Calu3 (cell line): ENCODE results near the gene CENPS. TPM values are rescaled to one million over a fixed set of nuclear protein-coding genes. Genes with fewer than 3 reads are reported as not detected.
"Not testable (repeated sequence)": the region's sequence is repeated elsewhere in the genome, so short reads cannot be mapped to it uniquely, and the experiment has no call there.

Experiments used
- BruUV-seq: library from RNA; stranded (reverse); fragments of 400-500 nt; replicated peaks from 2 replicates; lab custom pipeline; 2021; lab: Mats Ljungman, UMichigan
- CTCF ChIA-PET: fragments of 300-600 bp; sonication (Branson Sonifier 250); formaldehyde crosslinking; loops from one replicate; lab custom pipeline; 2022; ENCODE audit warnings: antibody characterized with exemption; lab: Charles Lee
- DNase-seq: peaks from one replicate; pipeline ENCODE4 v3.0.0; 2022
- H3K27ac Mint-ChIP-seq: one replicate; pipeline ENCODE4 v1.8.0; 2022; ENCODE audit warnings: mixed read lengths; ENCODE audit not compliant: unreplicated experiment
- H3K27me3 Mint-ChIP-seq: one replicate; pipeline ENCODE4 v1.8.0; 2022; ENCODE audit warnings: mixed read lengths; ENCODE audit not compliant: unreplicated experiment
- H3K36me3 Mint-ChIP-seq: one replicate; pipeline ENCODE4 v1.8.0; 2022; ENCODE audit warnings: mild to moderate bottlenecking, moderate library complexity, mixed read lengths; ENCODE audit not compliant: insufficient read depth, unreplicated experiment
- H3K4me1 Mint-ChIP-seq: one replicate; pipeline ENCODE4 v1.8.0; 2022; ENCODE audit warnings: mild to moderate bottlenecking, low read depth, mixed read lengths; ENCODE audit not compliant: unreplicated experiment
- H3K4me3 Mint-ChIP-seq: one replicate; pipeline ENCODE4 v1.8.0; 2022; ENCODE audit warnings: mild to moderate bottlenecking, low read depth, moderate library complexity, mixed read lengths; ENCODE audit not compliant: unreplicated experiment
- H3K9me3 Mint-ChIP-seq: one replicate; pipeline ENCODE4 v1.8.0; 2022; ENCODE audit warnings: low read depth, mixed read lengths; ENCODE audit not compliant: unreplicated experiment
- intact Hi-C: fragments of 100-400 bp; cut with micrococcal nuclease; formaldehyde crosslinking; loops from one replicate; pipeline ENCODE4 v1.10.0; 2022; ENCODE audit not compliant: unreplicated experiment
- total RNA-seq: library from RNA; stranded (reverse); gene quantifications from 2 replicates; pipeline ENCODE4 v1.2.3, GENCODE V29; 2022
- TF ChIP-seq, protein P1 (sequence below): fragments of 200-600 bp; IDR thresholded peaks from one replicate; pipeline ENCODE4 v1.8.0; 2022; ENCODE audit warnings: antibody characterized with exemption; ENCODE audit not compliant: unreplicated experiment

The CENPS gene
- total RNA-seq, 1 experiment from 2014 or later: 18.0 TPM

DNA sequence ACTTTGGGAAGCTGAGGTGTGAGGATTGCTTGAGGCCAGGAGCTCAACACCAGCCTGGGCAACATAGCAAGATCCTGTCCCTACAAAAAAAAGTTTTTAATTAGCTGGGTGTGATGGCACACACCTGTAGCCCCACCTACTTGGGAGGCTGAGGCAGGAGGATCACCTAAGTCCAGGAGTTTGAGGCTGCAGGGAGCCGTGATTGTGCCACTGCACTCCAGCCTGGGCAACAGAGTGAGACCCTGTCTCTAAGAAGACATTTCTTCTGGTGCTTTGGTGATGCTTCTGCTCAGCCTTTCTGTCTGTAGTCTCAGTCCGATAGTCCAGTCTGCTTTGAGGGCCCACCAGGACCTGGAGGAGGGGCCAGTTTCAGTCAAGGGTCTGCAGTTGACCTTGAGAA, 23.0 kb upstream of the CENPS start:
- BruUV-seq: no TSS peak
- H3K36me3 Mint-ChIP-seq: peaks cover 32% of the 10 kb centered on the region
- CTCF ChIA-PET: interaction anchor here (1.5 kb wide), 1 partner anchor 8 kb away, joined by 3 read pairs; the partner anchor contains the start of gene PGD

DNA sequence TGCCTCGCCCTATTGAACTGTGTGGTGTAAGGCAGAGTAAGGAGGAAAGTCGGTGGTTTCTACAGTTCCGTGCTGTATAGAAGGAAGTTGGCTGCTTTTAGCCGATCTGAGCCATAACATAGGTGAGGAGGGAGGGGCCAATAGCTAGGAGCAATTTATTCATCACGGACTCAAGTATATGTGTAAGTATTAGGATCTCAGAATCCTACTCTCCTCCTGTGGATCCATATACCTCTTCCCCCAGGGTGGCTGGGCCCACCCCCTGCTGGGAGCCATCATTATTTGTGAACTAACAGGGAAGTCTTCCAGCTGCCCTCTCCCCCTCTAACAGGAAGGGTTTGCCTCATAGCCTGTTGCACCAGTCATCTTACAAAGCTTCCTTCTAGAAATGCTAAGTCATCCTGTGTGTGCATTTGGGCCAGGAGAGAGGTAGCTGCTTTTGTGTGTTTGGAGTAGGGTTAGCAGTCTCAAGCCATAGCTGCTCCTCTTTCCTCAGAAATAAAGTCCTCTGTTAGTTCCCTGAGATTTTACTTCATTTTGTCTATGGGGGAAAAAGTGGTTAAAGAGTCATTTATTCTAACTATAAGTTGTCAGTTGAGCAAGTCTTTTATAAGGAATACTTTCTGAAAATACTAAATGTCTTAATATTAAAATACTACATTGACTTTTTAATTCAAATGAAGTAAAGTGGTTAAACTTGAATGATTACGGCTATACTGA, 14.9 kb upstream of the CENPS start:
- CTCF ChIA-PET: no interaction called here
- TF ChIP-seq, protein P1, sequence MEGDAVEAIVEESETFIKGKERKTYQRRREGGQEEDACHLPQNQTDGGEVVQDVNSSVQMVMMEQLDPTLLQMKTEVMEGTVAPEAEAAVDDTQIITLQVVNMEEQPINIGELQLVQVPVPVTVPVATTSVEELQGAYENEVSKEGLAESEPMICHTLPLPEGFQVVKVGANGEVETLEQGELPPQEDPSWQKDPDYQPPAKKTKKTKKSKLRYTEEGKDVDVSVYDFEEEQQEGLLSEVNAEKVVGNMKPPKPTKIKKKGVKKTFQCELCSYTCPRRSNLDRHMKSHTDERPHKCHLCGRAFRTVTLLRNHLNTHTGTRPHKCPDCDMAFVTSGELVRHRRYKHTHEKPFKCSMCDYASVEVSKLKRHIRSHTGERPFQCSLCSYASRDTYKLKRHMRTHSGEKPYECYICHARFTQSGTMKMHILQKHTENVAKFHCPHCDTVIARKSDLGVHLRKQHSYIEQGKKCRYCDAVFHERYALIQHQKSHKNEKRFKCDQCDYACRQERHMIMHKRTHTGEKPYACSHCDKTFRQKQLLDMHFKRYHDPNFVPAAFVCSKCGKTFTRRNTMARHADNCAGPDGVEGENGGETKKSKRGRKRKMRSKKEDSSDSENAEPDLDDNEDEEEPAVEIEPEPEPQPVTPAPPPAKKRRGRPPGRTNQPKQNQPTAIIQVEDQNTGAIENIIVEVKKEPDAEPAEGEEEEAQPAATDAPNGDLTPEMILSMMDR: no peak
- no peaks in the 10 kb centered on the region for H3K4me1 Mint-ChIP-seq
- H3K4me3 Mint-ChIP-seq: peak overlapping the region; percentile 32
- peak; percentile 50 for DNase-seq
- intact Hi-C loops: no loop called here
- H3K36me3 Mint-ChIP-seq: peaks cover 55% of the 10 kb centered on the region
- BruUV-seq: no TSS peak
- no peaks in the 10 kb centered on the region for H3K9me3 Mint-ChIP-seq
- no peaks in the 10 kb centered on the region for H3K27me3 Mint-ChIP-seq
- H3K27ac Mint-ChIP-seq: peak overlapping the region; percentile 96

More for the DNA sequence above, 23.0 kb upstream of the CENPS start:
- Mint-ChIP-seq H3K4me1 (no peaks in the 10 kb centered on the region), H3K27me3 (no peaks in the 10 kb centered on the region), H3K27ac (no peak overlapping the region), H3K4me3 (no peak overlapping the region), H3K9me3 (no peaks in the 10 kb centered on the region)
- intact Hi-C loops: no loop called here
- TF ChIP-seq, protein P1: no peak
- DNase-seq: no peak

DNA sequence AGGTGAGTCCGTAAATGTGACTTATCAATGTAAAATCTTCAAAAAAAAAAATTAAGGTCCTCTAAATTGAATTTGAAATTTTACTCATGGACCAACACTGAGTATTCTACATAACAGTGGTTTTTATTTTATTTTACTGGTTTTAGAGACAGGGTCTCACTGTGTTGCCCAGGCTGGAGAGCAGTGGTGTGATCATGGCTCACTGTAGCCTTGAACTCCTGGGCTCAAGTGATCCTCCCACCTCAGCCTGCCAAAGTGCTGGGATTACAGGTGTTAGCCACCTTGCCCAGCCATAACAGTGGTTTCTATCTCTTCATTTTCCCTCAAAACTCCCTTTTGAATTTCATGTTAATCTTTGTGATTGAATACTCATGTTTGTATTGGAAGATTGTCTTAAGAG, 14.3 kb upstream of the CENPS start:
- TSS peak; percentile 38 for BruUV-seq

DNA sequence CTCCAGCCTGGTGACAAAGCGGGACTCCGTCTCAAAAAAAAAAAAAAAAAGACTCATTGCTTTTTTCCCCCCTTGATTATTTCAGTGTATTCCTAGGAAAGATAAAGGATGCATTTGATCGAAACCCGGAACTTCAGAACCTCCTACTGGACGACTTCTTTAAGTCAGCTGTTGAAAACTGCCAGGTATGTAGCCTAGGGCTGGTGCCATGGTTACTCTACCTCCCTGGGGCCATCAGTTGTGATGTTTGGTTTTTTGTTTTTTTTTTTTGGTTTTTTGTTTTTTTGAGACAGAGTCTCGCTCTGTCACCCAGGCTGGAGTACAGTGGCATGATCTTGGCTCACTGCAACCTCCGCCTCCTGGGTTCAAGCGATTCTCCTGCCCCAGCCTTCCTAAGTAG, 11.5 kb upstream of the CENPS start:
- H3K4me3 Mint-ChIP-seq, intact Hi-C loops, DNase-seq, H3K9me3 Mint-ChIP-seq, H3K27me3 Mint-ChIP-seq, H3K27ac Mint-ChIP-seq, H3K4me1 Mint-ChIP-seq, BruUV-seq: not testable (repeated sequence)
- H3K36me3 Mint-ChIP-seq: peaks cover 64% of the 10 kb centered on the region
- CTCF ChIA-PET: interaction anchor here (0.7 to 1.0 kb wide), 2 partner anchors 9 to 152 kb away, joined by 3 read pairs; no protein-coding TSS in a partner anchor

More for the DNA sequence above, 14.3 kb upstream of the CENPS start:
- Mint-ChIP-seq H3K27ac (peak overlapping the region; percentile 52), H3K36me3 (peaks cover 59% of the 10 kb centered on the region)
- H3K4me3 Mint-ChIP-seq, H3K4me1 Mint-ChIP-seq, DNase-seq, intact Hi-C loops, CTCF ChIA-PET, H3K9me3 Mint-ChIP-seq, H3K27me3 Mint-ChIP-seq: not testable (repeated sequence)

DNA sequence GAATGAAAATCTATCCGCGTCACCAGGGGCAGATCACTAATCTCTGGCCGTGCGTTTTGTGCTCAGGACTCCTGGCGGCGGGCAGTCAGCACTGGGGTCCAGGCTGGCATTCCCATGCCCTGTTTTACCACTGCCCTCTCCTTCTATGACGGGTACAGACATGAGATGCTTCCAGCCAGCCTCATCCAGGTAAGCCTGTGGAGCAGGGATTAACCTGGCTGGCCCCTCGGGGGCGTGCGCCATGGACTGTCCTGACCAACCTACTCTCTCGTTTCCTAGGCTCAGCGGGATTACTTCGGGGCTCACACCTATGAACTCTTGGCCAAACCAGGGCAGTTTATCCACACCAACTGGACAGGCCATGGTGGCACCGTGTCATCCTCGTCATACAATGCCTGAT, 10.9 kb upstream of the CENPS start:
- intact Hi-C loops: no loop called here
- peaks cover 59% of the 10 kb centered on the region for H3K36me3 Mint-ChIP-seq
- H3K9me3 Mint-ChIP-seq: no peaks in the 10 kb centered on the region
- H3K4me3 Mint-ChIP-seq: no peak overlapping the region
- DNase-seq: no peak
- no peaks in the 10 kb centered on the region for H3K27me3 Mint-ChIP-seq
- TF ChIP-seq, protein P1: no peak
- CTCF ChIA-PET: interaction anchor here (0.7 to 1.0 kb wide), 2 partner anchors 9 to 153 kb away, joined by 3 read pairs; no protein-coding TSS in a partner anchor
- H3K4me1 Mint-ChIP-seq: no peaks in the 10 kb centered on the region
- H3K27ac Mint-ChIP-seq: no peak overlapping the region
- BruUV-seq: no TSS peak
